OCI-LY3 (cell line): ENCODE data around the gene WDR45.

Experiments used
- CTCF ChIP-seq: fragments of 200-600, 300-600 bp; sonication (generic); IDR thresholded peaks from 2 replicates; pipeline ENCODE4 v1.5.1; 2014; ENCODE audit warnings: antibody characterized with exemption, low read length, low read depth
- EZH2phosphoT487 ChIP-seq: fragments of 200-600 bp; shearing (Covaris generic); IDR thresholded peaks from 2 replicates; pipeline ENCODE4 v1.6.1; 2018; ENCODE audit warnings: antibody characterized with exemption, mixed run types, low read depth

GRCh38 chrX:49077941-49078340 lies 1.7 kb downstream of the WDR45 start:
- TF ChIP-seq CTCF (no peak), EZH2phosphoT487 (no peak)
